ENCODE results near the gene CRHR1. TPM values are rescaled to one million over a fixed set of nuclear protein-coding genes. Genes with fewer than 3 reads are reported as not detected.

The CRHR1 gene
- total RNA-seq, 5 donors from 2014 or later (not counting 1 experiment from before 2014, with no cell fraction given): not detected

- Histone ChIP-seq H3K27me3 (replicated peaks in 1 of 2; ENCODE audit: control insufficient read depth in 2 of 2, extremely low read depth in 1 of 2, insufficient read depth in 2 of 2, low read length in 1 of 2) (peaks cover 0 to 48% of the 10 kb centered on the region in 2 experiments), H3K9me3 (no peaks in the 10 kb centered on the region), H3K4me1 (ENCODE audit: control insufficient read depth in 1 of 2, extremely low read depth in 1 of 2, insufficient read depth in 2 of 2, low read length in 2 of 2) (no peaks in the 10 kb centered on the region), H3K4me3 (ENCODE audit: control insufficient read depth in 1 of 2, extremely low read depth in 1 of 2, low read length in 1 of 2) (no peak overlapping the region), H3K36me3 (ENCODE audit: control insufficient read depth in 2 of 2, extremely low read depth in 1 of 2, insufficient read depth in 1 of 2, low read length in 1 of 2) (no peaks in the 10 kb centered on the region), H3K27ac (ENCODE audit: low read length) (no peak overlapping the region)
- Mint-ChIP-seq H3K4me1 (no peaks in the 10 kb centered on the region), H3K27ac (no peak overlapping the region), H3K9me3 (no peaks in the 10 kb centered on the region), H3K4me3 (no peak overlapping the region), H3K27me3 (peaks cover 17 to 34% of the 10 kb centered on the region in 2 donors), H3K36me3 (no peaks in the 10 kb centered on the region)
- POLR2A ChIA-PET: no interaction called here
- no peak for ATAC-seq (replicated peaks in 1 of 4)
- WGBS (ENCODE audit: insufficient coverage): 96% methylated on average over 10 of the region's 13 CpGs
- CTCF ChIA-PET: interaction anchor here in 1 of 2 donors (0.8 kb wide), 1 partner anchor 127 kb away, joined by 4 read pairs; no protein-coding TSS in a partner anchor
- no peak for DNase-seq
Observed at GRCh38 chr17:45757431-45758218, 26.5 kb upstream of the CRHR1 start.

DNA sequence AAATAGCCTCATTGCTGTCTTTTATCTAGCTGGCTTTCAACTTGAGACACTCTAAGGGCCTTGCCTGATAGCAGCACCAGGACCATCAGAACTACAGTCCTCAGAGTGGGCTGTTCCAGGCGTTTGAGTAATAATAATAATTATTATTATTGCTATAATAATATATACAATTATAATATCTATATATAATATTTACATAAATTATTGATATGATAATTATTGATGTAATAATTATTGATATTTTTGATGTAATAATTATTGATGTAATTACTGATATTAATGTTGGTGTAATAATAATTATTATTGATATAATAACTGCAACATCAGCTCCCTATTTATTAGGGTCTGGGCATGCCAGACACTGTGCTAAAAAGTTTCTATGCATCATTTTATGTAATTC lies 25.6 kb upstream of the CRHR1 start:
- no peak overlapping the region for H3K27ac Mint-ChIP-seq
- Histone ChIP-seq H3K9me3 (no peaks in the 10 kb centered on the region), H3K27ac (ENCODE audit: low read length) (no peak overlapping the region), H3K27me3 (replicated peaks in 1 of 2; ENCODE audit: control insufficient read depth in 2 of 2, extremely low read depth in 1 of 2, insufficient read depth in 2 of 2, low read length in 1 of 2) (peaks cover 0 to 45% of the 10 kb centered on the region in 2 experiments), H3K36me3 (ENCODE audit: control insufficient read depth in 2 of 2, extremely low read depth in 1 of 2, insufficient read depth in 1 of 2, low read length in 1 of 2) (no peaks in the 10 kb centered on the region), H3K4me3 (ENCODE audit: control insufficient read depth in 1 of 2, extremely low read depth in 1 of 2, low read length in 1 of 2) (no peak overlapping the region), H3K4me1 (ENCODE audit: control insufficient read depth in 1 of 2, extremely low read depth in 1 of 2, insufficient read depth in 2 of 2, low read length in 2 of 2) (no peaks in the 10 kb centered on the region)
- H3K4me3 Mint-ChIP-seq: no peak overlapping the region
- DNase-seq (no peak), ATAC-seq (replicated peaks in 1 of 4) (no peak)
- H3K27me3 Mint-ChIP-seq: peaks cover 16 to 34% of the 10 kb centered on the region in 2 donors
- POLR2A ChIA-PET: no interaction called here
- no peaks in the 10 kb centered on the region for H3K9me3 Mint-ChIP-seq
- WGBS (ENCODE audit: insufficient coverage): no CpG with 5 or more reads among the region's 1 CpG
- no peaks in the 10 kb centered on the region for H3K36me3 Mint-ChIP-seq
- no peaks in the 10 kb centered on the region for H3K4me1 Mint-ChIP-seq
- CTCF ChIA-PET: no interaction called here

DNA sequence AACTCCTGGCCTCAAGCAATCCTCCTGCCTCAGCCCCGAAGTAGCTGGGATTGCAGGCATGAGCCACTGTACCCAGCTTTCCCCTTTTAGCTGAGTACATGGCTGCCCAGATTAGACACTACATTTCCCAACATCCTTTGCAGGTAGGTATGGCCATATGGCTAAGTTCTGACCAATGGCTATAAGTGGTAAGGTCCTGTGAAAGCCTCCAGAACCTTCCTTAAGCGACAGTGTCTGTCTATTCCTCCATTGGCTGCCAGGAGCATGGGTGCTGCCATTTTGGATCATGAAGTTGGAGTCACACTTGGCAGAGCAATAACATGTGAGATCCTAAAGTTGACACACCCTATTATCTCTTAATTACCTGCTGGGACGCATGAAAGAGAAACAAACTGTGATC lies 24.4 kb upstream of the CRHR1 start:
- Histone ChIP-seq H3K4me3 (ENCODE audit: control insufficient read depth in 1 of 2, extremely low read depth in 1 of 2, low read length in 1 of 2) (no peak overlapping the region), H3K27me3 (replicated peaks in 1 of 2; ENCODE audit: control insufficient read depth in 2 of 2, extremely low read depth in 1 of 2, insufficient read depth in 2 of 2, low read length in 1 of 2) (peaks cover 0 to 41% of the 10 kb centered on the region in 2 experiments), H3K27ac (ENCODE audit: low read length) (no peak overlapping the region), H3K9me3 (no peaks in the 10 kb centered on the region), H3K36me3 (ENCODE audit: control insufficient read depth in 2 of 2, extremely low read depth in 1 of 2, insufficient read depth in 1 of 2, low read length in 1 of 2) (no peaks in the 10 kb centered on the region), H3K4me1 (ENCODE audit: control insufficient read depth in 1 of 2, extremely low read depth in 1 of 2, insufficient read depth in 2 of 2, low read length in 2 of 2) (no peaks in the 10 kb centered on the region)
- Mint-ChIP-seq H3K36me3 (no peaks in the 10 kb centered on the region), H3K4me1 (no peaks in the 10 kb centered on the region), H3K4me3 (no peak overlapping the region), H3K27ac (no peak overlapping the region), H3K27me3 (peaks cover 21 to 42% of the 10 kb centered on the region in 2 donors), H3K9me3 (no peaks in the 10 kb centered on the region)
- ChIA-PET CTCF (no interaction called here), POLR2A (no interaction called here)
- no peak for DNase-seq
- 83% methylated on average over 2 of the region's 3 CpGs for WGBS (ENCODE audit: insufficient coverage)
- ATAC-seq (replicated peaks in 1 of 4): no peak

DNA sequence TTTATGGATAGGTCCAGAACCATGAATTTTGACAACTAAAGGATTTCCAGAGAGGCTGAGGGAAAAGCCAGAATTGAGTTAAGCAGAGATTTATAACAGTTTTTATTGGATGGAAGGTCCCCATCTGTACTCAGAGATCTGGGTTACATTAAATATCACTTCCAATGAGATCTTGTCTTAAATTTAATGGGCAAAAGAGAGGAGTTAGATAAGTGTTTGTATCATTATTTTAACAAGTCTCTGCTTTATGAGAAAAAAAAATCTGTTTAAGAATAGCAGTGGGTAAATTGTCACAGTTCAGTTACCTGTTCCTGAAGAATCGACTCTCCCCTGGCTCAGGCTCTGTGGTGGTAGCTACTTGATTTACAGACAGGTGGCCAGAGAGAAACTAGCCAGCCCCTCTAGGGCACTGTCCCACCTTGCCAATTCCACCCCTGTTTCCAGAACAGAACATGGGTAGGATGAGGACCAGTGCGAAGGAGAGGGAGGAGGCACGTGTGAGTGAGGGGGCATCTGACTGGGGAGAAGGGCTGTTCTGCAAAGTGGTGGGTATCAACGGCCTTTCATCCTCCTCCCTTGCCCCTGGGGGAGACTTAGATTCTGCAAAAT lies 22.1 kb upstream of the CRHR1 start:
- no peaks in the 10 kb centered on the region for H3K9me3 Mint-ChIP-seq
- POLR2A ChIA-PET: no interaction called here
- H3K36me3 ChIP-seq (ENCODE audit: control insufficient read depth in 2 of 2, extremely low read depth in 1 of 2, insufficient read depth in 1 of 2, low read length in 1 of 2): no peaks in the 10 kb centered on the region
- no peak overlapping the region for H3K27ac ChIP-seq (ENCODE audit: low read length)
- H3K27me3 Mint-ChIP-seq: peaks cover 14 to 32% of the 10 kb centered on the region in 2 donors
- no peaks in the 10 kb centered on the region for H3K4me1 ChIP-seq (ENCODE audit: control insufficient read depth in 1 of 2, extremely low read depth in 1 of 2, insufficient read depth in 2 of 2, low read length in 2 of 2)
- H3K27ac Mint-ChIP-seq: no peak overlapping the region
- no peak overlapping the region for H3K4me3 ChIP-seq (ENCODE audit: control insufficient read depth in 1 of 2, extremely low read depth in 1 of 2, low read length in 1 of 2)
- no peak overlapping the region for H3K4me3 Mint-ChIP-seq
- no peaks in the 10 kb centered on the region for H3K36me3 Mint-ChIP-seq
- H3K4me1 Mint-ChIP-seq: no peaks in the 10 kb centered on the region
- 40% methylated on average over 1 of the region's 4 CpGs for WGBS (ENCODE audit: insufficient coverage)
- no peak for DNase-seq
- H3K27me3 ChIP-seq (replicated peaks in 1 of 2; ENCODE audit: control insufficient read depth in 2 of 2, extremely low read depth in 1 of 2, insufficient read depth in 2 of 2, low read length in 1 of 2): peaks cover 0 to 31% of the 10 kb centered on the region in 2 experiments
- ATAC-seq (replicated peaks in 1 of 4): no peak
- no peaks in the 10 kb centered on the region for H3K9me3 ChIP-seq
- CTCF ChIA-PET: no interaction called here

DNA sequence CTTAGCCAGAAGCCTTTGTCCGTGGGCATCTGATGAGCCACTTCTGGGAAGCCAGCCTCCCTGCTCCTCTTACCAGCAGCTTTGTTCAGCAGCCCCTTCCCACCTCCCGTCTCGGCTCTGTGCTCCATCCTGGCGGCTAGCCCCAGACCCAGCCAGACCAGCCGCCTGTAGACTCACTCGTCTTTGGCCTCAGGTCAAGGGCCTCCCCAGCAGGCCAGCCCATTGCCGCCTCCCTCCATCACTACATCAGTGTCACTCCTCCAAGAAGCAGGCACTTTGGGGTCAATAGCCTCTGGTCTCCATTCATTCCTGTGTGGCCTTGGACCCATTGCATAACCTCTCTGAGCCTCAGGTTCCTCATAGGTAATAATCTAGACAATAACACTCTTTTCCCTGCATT lies 20.9 kb upstream of the CRHR1 start:
- Histone ChIP-seq H3K27ac (ENCODE audit: low read length) (no peak overlapping the region), H3K4me3 (ENCODE audit: control insufficient read depth in 1 of 2, extremely low read depth in 1 of 2, low read length in 1 of 2) (no peak overlapping the region), H3K4me1 (ENCODE audit: control insufficient read depth in 1 of 2, extremely low read depth in 1 of 2, insufficient read depth in 2 of 2, low read length in 2 of 2) (no peaks in the 10 kb centered on the region), H3K36me3 (ENCODE audit: control insufficient read depth in 2 of 2, extremely low read depth in 1 of 2, insufficient read depth in 1 of 2, low read length in 1 of 2) (no peaks in the 10 kb centered on the region), H3K27me3 (replicated peaks in 1 of 2; ENCODE audit: control insufficient read depth in 2 of 2, extremely low read depth in 1 of 2, insufficient read depth in 2 of 2, low read length in 1 of 2) (peaks cover 0 to 35% of the 10 kb centered on the region in 2 experiments), H3K9me3 (no peaks in the 10 kb centered on the region)
- Mint-ChIP-seq H3K27ac (no peak overlapping the region), H3K4me1 (no peaks in the 10 kb centered on the region), H3K36me3 (no peaks in the 10 kb centered on the region), H3K9me3 (no peaks in the 10 kb centered on the region), H3K27me3 (peaks cover 19 to 32% of the 10 kb centered on the region in 2 donors), H3K4me3 (no peak overlapping the region)
- ChIA-PET CTCF (no interaction called here), POLR2A (no interaction called here)
- 69% methylated on average over 7 of the region's 7 CpGs for WGBS (ENCODE audit: insufficient coverage)
- DNase-seq: no peak
- ATAC-seq (replicated peaks in 1 of 4): no peak

DNA sequence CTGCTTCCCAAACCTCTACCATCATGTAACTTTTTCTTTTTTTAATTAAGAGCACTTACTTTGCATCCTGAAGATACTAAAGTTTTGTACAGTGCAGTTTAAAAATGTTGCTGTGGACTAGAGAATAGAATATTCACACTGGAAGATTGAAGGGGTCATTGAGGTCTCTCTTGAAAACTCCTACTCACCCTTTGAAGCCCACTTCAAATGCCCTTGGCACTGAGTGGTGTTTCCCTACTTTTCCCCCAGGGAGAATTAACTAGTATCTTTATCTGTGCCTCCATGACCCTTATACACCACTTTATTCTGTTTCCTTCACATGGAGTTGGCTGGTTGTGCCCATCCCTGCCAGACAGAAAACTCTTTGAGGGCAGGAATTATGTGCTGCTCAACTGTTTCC lies 19.6 kb upstream of the CRHR1 start:
- peaks cover 28 to 36% of the 10 kb centered on the region in 2 donors for H3K27me3 Mint-ChIP-seq
- ATAC-seq (replicated peaks in 1 of 4): no peak
- ChIA-PET CTCF (no interaction called here), POLR2A (no interaction called here)
- no peaks in the 10 kb centered on the region for H3K4me1 ChIP-seq (ENCODE audit: control insufficient read depth in 1 of 2, extremely low read depth in 1 of 2, insufficient read depth in 2 of 2, low read length in 2 of 2)
- no peak overlapping the region for H3K27ac Mint-ChIP-seq
- H3K27ac ChIP-seq (ENCODE audit: low read length): no peak overlapping the region
- H3K36me3 ChIP-seq (ENCODE audit: control insufficient read depth in 2 of 2, extremely low read depth in 1 of 2, insufficient read depth in 1 of 2, low read length in 1 of 2): no peaks in the 10 kb centered on the region
- peaks cover 0 to 44% of the 10 kb centered on the region in 2 experiments for H3K27me3 ChIP-seq (replicated peaks in 1 of 2; ENCODE audit: control insufficient read depth in 2 of 2, extremely low read depth in 1 of 2, insufficient read depth in 2 of 2, low read length in 1 of 2)
- H3K36me3 Mint-ChIP-seq: no peaks in the 10 kb centered on the region
- H3K4me3 ChIP-seq (ENCODE audit: control insufficient read depth in 1 of 2, extremely low read depth in 1 of 2, low read length in 1 of 2): no peak overlapping the region
- DNase-seq: no peak
- no peaks in the 10 kb centered on the region for H3K4me1 Mint-ChIP-seq
- H3K4me3 Mint-ChIP-seq: no peak overlapping the region
- H3K9me3 Mint-ChIP-seq: no peaks in the 10 kb centered on the region
- no peaks in the 10 kb centered on the region for H3K9me3 ChIP-seq
